Endothelial cell of umbilical vein (primary cell): ENCODE measurements around the gene TAMALIN.

ENCODE experiments used
- CTCF ChIP-seq, 2 donors: IDR thresholded peaks; 1 replicate in 1 of 2; 2 replicates in 1 of 2; pipeline ENCODE4 v1.5.1; 2011; ENCODE audit warnings: low read length in 2 of 2, mild to moderate bottlenecking in 2 of 2, moderate library complexity in 2 of 2, control low read depth in 1 of 2, inconsistent platforms in 1 of 2, low read depth in 1 of 2; ENCODE audit not compliant: insufficient read depth in 1 of 2; ENCODE audit errors: extremely low read depth in 1 of 2
- FOS ChIP-seq: IDR thresholded peaks from 2 replicates; pipeline ENCODE4 v1.6.1; 2011; ENCODE audit warnings: mild to moderate bottlenecking, low read length, moderate library complexity, borderline replicate concordance; ENCODE audit not compliant: insufficient read depth
- POLR2A ChIP-seq: IDR thresholded peaks from 2 replicates; pipeline ENCODE4 v1.6.1; 2012; ENCODE audit warnings: low read depth, mild to moderate bottlenecking, control low read depth, low read length

GRCh38 chr12:52042706-52043385, 36.1 kb downstream of the TAMALIN start:
- no peak for TF ChIP-seq CTCF (IDR thresholded peaks at IDR 0.05; ENCODE audit: extremely low read depth in 1 of 2, insufficient read depth in 1 of 2, low read depth in 1 of 2, low read length in 2 of 2)
- no peak for TF ChIP-seq FOS
- TF ChIP-seq POLR2A = no peak
